MM.1S (cell line): ENCODE measurements around the gene ZFHX3.

ENCODE experiments used
- DNase-seq: peaks from one replicate; pipeline ENCODE4 v3.0.0-alpha.2; 2015
- H2AFZ ChIP-seq: fragments of 300-600 bp; sonication (generic); 2 replicates; pipeline ENCODE4 v1.6.0; 2016; ENCODE audit warnings: antibody characterized with exemption, low read length
- H3F3A ChIP-seq: fragments of 300-600 bp; sonication (generic); 2 replicates; pipeline ENCODE4 v1.6.1; 2016; ENCODE audit warnings: mild to moderate bottlenecking, antibody characterized with exemption, low read length, moderate library complexity, mixed read lengths; ENCODE audit not compliant: insufficient read depth
- H3K27ac ChIP-seq: fragments of 300-600 bp; sonication (generic); 2 replicates; pipeline ENCODE4 v1.5.1; 2016; ENCODE audit warnings: mild to moderate bottlenecking, low read length
- H3K27me3 ChIP-seq: fragments of 300-600 bp; sonication (generic); replicated peaks from 2 replicates; pipeline ENCODE4 v1.6.0; 2016; ENCODE audit warnings: low read length; ENCODE audit not compliant: insufficient read depth
- H3K36me3 ChIP-seq: fragments of 300-600 bp; sonication (generic); replicated peaks from 2 replicates; pipeline ENCODE4 v1.6.1; 2016; ENCODE audit warnings: mild to moderate bottlenecking, low read length, mixed read lengths; ENCODE audit not compliant: insufficient read depth
- H3K4me1 ChIP-seq: fragments of 300-600 bp; sonication (generic); 2 replicates; pipeline ENCODE4 v1.6.1; 2016; ENCODE audit warnings: low read length, mixed read lengths
- H3K4me2 ChIP-seq: fragments of 300-600 bp; sonication (generic); 2 replicates; pipeline ENCODE4 v1.6.0; 2016; ENCODE audit warnings: low read depth, low read length
- H3K4me3 ChIP-seq: fragments of 300-600 bp; sonication (generic); 2 replicates; pipeline ENCODE4 v1.5.1; 2016; ENCODE audit warnings: low read length, mixed read lengths
- H3K79me2 ChIP-seq: fragments of 300-600 bp; sonication (generic); 2 replicates; pipeline ENCODE4 v1.6.1; 2016; ENCODE audit warnings: mixed run types, low read length, mixed read lengths
- H3K9ac ChIP-seq: fragments of 300-600 bp; sonication (generic); 2 replicates; pipeline ENCODE4 v1.6.1; 2016; ENCODE audit warnings: low read length, mixed read lengths
- H3K9me2 ChIP-seq: fragments of 300-600 bp; sonication (generic); replicated peaks from 2 replicates; pipeline ENCODE4 v1.6.1; 2016; ENCODE audit warnings: mild to moderate bottlenecking, low read length, mixed read lengths; ENCODE audit not compliant: insufficient read depth
- H3K9me3 ChIP-seq: fragments of 300-600 bp; sonication (generic); replicated peaks from 2 replicates; pipeline ENCODE4 v1.6.1; 2016; ENCODE audit warnings: mild to moderate bottlenecking, low read length, mixed read lengths; ENCODE audit not compliant: insufficient read depth
- H4K20me1 ChIP-seq: fragments of 300-600 bp; sonication (generic); 2 replicates; pipeline ENCODE4 v1.6.1; 2016; ENCODE audit warnings: mild to moderate bottlenecking, low read length, moderate library complexity, mixed read lengths; ENCODE audit not compliant: insufficient read depth
- EZH2 ChIP-seq: fragments of 300-600 bp; sonication (generic); optimal IDR thresholded peaks from 2 replicates; pipeline ENCODE3; 2017; ENCODE audit warnings: low read depth, mild to moderate bottlenecking, antibody characterized with exemption, low read length, mixed read lengths
- EZH2phosphoT487 ChIP-seq: fragments of 300-600 bp; sonication (generic); IDR thresholded peaks from 2 replicates; pipeline ENCODE4 v1.6.1; 2018; ENCODE audit warnings: antibody characterized with exemption, low read length
- TF ChIP-seq, protein P1 (sequence below): fragments of 300-600 bp; sonication (generic); IDR thresholded peaks from 2 replicates; pipeline ENCODE4 v1.5.1; 2016; ENCODE audit warnings: antibody characterized with exemption, low read length, mixed read lengths

The ZFHX3 gene

GRCh38 chr16:72793017-72793416 lies 254.9 kb downstream of the ZFHX3 start:
- H3F3A ChIP-seq, result no peaks in the 10 kb centered on the region
- H3K27me3 ChIP-seq, result no peaks in the 10 kb centered on the region

DNA sequence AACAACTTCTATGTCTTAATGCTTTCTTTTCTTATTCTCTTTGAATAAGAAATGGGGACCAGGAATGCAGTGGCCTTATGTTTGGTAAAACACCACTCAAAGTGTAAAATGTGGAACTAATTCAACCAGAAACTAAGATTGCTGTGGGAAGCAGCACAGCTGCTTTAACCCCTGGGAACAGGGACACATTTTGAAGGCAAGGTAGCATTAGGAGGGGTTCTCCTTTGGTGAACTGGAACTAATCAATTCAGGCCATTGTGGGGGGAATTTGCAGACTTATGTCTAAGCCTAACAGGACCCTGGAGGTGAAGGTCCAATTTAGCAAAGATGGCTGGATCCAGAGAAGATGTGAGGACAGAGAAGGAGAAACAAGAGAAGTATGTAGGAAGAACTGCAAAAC lies 256.1 kb downstream of the ZFHX3 start:
- Histone ChIP-seq H3F3A (no peaks in the 10 kb centered on the region), H3K79me2 (no peaks in the 10 kb centered on the region), H3K9ac (no peak overlapping the region), H3K27me3 (no peaks in the 10 kb centered on the region), H3K4me1 (no peaks in the 10 kb centered on the region), H3K4me2 (no peak overlapping the region), H4K20me1 (no peaks in the 10 kb centered on the region), H2AFZ (no peak overlapping the region), H3K36me3 (no peaks in the 10 kb centered on the region), H3K27ac (no peak overlapping the region), H3K4me3 (no peak overlapping the region), H3K9me2 (no peaks in the 10 kb centered on the region), H3K9me3 (no peaks in the 10 kb centered on the region)
- no peak for DNase-seq
- TF ChIP-seq EZH2phosphoT487 (no peak), EZH2 (no peak)
- TF ChIP-seq, protein P1, sequence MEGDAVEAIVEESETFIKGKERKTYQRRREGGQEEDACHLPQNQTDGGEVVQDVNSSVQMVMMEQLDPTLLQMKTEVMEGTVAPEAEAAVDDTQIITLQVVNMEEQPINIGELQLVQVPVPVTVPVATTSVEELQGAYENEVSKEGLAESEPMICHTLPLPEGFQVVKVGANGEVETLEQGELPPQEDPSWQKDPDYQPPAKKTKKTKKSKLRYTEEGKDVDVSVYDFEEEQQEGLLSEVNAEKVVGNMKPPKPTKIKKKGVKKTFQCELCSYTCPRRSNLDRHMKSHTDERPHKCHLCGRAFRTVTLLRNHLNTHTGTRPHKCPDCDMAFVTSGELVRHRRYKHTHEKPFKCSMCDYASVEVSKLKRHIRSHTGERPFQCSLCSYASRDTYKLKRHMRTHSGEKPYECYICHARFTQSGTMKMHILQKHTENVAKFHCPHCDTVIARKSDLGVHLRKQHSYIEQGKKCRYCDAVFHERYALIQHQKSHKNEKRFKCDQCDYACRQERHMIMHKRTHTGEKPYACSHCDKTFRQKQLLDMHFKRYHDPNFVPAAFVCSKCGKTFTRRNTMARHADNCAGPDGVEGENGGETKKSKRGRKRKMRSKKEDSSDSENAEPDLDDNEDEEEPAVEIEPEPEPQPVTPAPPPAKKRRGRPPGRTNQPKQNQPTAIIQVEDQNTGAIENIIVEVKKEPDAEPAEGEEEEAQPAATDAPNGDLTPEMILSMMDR, result no peak

More at GRCh38 chr16:72793017-72793416, 254.9 kb downstream of the ZFHX3 start:
- no peaks in the 10 kb centered on the region for H3K36me3 ChIP-seq
- no peak overlapping the region for H3K27ac ChIP-seq
- no peak overlapping the region for H3K9ac ChIP-seq
- DNase-seq, result no peak
- H3K4me2 ChIP-seq, result no peak overlapping the region
- no peak for TF ChIP-seq EZH2
- TF ChIP-seq, protein P1, result no peak
- TF ChIP-seq EZH2phosphoT487, result no peak
- no peaks in the 10 kb centered on the region for H3K9me3 ChIP-seq
- H3K4me1 ChIP-seq, result no peaks in the 10 kb centered on the region
- no peak overlapping the region for H2AFZ ChIP-seq
- H3K9me2 ChIP-seq, result no peaks in the 10 kb centered on the region
- H3K79me2 ChIP-seq, result no peaks in the 10 kb centered on the region
- no peaks in the 10 kb centered on the region for H4K20me1 ChIP-seq
- H3K4me3 ChIP-seq, result no peak overlapping the region

DNA sequence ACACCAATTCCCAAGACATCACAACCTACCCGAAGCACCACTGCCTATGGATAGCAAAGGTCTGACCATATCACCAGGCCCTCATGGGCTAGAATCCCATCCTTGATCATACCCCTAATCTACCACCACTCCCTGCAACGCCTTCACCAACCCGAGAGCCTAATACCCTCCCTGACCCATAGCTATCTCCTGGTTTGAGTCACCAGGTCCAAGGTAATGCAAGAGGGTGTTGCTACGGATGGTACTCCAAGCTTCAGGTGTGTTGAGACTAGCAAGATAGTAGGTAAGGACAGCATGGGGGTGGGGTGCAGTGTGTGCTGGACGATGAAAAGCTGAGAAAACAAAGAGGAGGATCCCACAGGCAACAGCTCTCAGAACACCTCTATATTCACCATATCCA lies 258.0 kb downstream of the ZFHX3 start:
- H3K4me1 ChIP-seq, result no peaks in the 10 kb centered on the region
- H3K27ac ChIP-seq, result no peak overlapping the region
- no peaks in the 10 kb centered on the region for H3K9me2 ChIP-seq
- H3K27me3 ChIP-seq, result no peaks in the 10 kb centered on the region
- DNase-seq, result no peak
- H3K36me3 ChIP-seq, result no peaks in the 10 kb centered on the region
- no peaks in the 10 kb centered on the region for H3K79me2 ChIP-seq
- no peaks in the 10 kb centered on the region for H4K20me1 ChIP-seq
- no peak overlapping the region for H3K4me3 ChIP-seq
- TF ChIP-seq EZH2phosphoT487 (no peak), EZH2 (no peak)
- TF ChIP-seq, protein P1, result no peak
- H2AFZ ChIP-seq, result no peak overlapping the region
- H3F3A ChIP-seq, result no peaks in the 10 kb centered on the region
- H3K9ac ChIP-seq, result no peak overlapping the region
- no peak overlapping the region for H3K4me2 ChIP-seq
- no peaks in the 10 kb centered on the region for H3K9me3 ChIP-seq
